ENCODE data around the gene LMBRD2.

DNA sequence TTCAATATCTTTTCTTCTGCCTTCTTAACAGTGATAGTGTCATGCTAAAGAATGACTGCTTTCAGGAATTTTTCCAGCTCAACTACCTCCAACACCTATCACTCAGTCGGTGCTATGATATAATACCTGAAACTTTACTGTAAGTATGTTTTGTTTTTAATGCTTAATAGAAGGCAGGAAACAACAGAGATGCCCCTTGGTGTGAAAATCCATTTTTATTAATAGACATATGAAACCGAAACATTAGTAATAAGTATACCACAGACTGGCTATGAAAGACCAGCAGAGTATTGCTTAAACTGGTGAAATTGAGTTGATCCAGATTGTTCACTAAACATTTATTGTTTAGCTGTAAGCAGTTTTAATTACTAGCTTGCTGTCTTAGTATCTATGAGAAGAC is 25.5 kb upstream of the LMBRD2 start:
- TF ChIP-seq, protein P1, sequence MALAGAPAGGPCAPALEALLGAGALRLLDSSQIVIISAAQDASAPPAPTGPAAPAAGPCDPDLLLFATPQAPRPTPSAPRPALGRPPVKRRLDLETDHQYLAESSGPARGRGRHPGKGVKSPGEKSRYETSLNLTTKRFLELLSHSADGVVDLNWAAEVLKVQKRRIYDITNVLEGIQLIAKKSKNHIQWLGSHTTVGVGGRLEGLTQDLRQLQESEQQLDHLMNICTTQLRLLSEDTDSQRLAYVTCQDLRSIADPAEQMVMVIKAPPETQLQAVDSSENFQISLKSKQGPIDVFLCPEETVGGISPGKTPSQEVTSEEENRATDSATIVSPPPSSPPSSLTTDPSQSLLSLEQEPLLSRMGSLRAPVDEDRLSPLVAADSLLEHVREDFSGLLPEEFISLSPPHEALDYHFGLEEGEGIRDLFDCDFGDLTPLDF (CRISPR knock-in tag; IDR thresholded peaks at IDR 0.05) = no peak
- TF ChIP-seq FOXK1 (CRISPR knock-in tag; IDR thresholded peaks at IDR 0.05) (no peak), CREB1 (CRISPR knock-in tag; IDR thresholded peaks at IDR 0.05) (no peak)
- TF ChIP-seq, protein P2, sequence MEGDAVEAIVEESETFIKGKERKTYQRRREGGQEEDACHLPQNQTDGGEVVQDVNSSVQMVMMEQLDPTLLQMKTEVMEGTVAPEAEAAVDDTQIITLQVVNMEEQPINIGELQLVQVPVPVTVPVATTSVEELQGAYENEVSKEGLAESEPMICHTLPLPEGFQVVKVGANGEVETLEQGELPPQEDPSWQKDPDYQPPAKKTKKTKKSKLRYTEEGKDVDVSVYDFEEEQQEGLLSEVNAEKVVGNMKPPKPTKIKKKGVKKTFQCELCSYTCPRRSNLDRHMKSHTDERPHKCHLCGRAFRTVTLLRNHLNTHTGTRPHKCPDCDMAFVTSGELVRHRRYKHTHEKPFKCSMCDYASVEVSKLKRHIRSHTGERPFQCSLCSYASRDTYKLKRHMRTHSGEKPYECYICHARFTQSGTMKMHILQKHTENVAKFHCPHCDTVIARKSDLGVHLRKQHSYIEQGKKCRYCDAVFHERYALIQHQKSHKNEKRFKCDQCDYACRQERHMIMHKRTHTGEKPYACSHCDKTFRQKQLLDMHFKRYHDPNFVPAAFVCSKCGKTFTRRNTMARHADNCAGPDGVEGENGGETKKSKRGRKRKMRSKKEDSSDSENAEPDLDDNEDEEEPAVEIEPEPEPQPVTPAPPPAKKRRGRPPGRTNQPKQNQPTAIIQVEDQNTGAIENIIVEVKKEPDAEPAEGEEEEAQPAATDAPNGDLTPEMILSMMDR (IDR thresholded peaks at IDR 0.05) = no peak

Measured in WTC11 (cell line).